ENCODE measurements around the gene TAF1A.
A peak's percentile ranks its signal among the peaks of the same experiment; 100 is the strongest.

TAF1A gene

DNA sequence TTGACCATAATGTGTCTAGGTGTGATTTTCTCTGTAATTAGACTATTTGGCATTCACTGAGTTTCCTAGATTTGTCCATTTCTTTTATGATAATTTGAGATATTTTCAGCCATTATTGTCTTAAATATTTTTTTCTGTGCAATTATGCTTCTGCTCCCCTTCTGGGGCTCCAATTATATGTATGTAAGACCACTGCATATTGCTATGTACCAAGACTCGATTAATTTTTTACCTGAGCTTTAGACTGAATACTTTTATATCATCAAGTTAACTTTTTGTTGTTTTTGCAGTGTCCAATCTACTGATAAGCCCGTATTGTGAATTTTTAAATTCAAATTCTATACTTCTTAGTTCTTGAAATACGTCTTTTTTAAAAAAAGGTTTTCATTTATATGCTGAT lies 5.1 kb upstream of the TAF1A start:
- DNase-seq, result no peak

DNA sequence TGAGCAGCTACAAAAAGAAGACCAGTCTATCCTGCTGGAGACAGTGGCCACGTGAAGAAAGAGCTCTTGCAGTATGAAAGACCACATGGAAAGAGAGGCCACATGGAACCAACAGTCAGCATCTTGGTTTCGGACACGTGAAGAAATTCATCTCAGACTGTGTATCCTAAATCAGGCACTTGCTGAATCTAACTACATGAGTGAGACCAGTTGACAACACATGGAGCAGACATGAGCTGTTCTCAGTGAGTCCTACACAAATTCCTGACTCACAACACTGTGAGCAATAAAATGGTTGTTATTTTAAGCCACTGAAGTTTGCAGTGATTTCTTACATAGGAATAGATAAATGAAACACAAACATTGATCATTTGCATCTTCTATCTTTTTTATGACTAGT lies 2.4 kb upstream of the TAF1A start:
- no peak for DNase-seq

DNA sequence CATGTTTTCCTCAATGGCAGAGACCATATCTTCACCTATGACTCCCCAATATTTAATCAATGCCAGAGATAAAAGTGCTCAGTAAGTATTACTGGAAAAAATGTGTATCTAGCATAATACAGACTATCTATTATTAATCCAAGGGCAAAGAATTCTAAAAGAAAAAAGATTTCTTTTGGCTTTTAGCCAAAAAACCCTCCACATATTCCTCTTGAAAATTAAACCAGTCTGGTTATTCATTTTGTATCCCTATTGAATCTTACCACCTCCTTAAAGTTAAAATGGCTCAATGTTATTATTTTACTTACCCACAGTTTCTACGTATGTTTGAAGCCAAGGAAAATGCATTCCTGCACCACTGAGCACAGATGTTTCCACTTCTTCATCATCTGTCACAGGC lies 1.6 kb downstream of the TAF1A start:
- DNase-seq, result no peak

DNA sequence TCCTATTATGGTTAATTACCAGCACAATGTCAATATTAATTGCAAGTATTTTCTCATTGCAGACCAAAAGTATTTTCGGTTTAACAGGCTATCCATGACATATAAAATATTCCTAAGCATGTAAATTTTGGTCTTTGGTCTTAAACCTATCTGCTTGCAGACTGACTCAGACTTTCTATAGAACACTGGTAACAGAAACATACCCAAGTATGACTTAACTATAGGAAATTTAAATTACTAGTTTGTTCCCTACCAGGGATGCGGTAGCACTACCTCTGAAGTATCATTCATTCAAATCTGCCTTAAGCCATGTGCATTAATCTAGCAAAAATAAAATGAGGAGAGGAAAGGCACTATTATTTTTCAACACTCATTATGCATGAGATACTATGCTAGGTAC lies 2.9 kb downstream of the TAF1A start:
- no peak for DNase-seq

DNA sequence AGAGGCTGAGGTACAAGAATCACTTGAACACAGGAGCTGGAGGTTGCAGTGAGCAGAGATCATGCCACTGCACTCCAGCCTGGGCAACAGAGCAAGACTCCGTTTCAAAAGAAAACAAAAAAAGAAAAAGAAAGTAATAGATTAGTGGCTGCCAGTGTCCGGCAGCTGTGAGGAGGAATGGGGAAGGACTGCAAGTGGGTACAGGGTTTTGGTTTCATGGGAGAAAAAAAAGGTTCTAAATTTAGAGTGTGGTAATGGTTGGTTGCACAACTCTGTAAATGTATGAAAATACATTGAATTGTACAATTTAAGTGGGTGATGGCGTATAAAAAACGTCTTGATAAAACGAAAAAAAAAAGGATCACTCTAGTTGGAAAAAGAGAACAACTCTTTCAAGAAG lies 6.7 kb downstream of the TAF1A start:
- no peak for DNase-seq

DNA sequence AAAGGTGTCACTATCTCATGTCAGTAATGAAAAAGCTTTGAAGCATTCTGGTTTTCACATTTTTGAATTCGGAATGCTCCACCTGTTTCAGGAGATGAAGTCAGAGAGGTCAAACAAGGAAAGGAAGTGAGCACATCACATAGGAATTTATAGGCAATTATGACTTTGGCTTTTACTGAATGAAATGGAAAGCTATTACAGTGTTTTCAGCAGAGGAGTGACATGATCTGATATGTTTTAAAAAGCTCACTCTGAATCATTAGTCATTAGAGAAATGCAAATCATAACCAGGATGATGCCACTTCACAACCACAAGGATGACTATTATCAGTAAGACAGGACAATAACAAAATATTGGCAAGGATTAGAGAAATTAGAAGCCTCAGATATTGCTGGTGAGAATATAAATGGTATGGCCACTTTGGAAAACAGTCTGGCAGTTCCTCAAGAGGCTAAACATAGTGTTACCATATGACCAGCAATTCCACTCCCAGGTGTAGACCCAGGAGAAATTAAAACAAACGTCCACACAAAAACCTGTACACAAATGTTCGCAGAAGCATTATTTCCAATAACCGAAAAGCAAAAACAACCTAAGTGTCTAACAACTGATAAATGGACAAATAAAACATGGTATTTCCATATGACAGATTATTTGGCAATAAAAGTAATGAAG lies 7.5 kb downstream of the TAF1A start:
- no peak for DNase-seq

DNA sequence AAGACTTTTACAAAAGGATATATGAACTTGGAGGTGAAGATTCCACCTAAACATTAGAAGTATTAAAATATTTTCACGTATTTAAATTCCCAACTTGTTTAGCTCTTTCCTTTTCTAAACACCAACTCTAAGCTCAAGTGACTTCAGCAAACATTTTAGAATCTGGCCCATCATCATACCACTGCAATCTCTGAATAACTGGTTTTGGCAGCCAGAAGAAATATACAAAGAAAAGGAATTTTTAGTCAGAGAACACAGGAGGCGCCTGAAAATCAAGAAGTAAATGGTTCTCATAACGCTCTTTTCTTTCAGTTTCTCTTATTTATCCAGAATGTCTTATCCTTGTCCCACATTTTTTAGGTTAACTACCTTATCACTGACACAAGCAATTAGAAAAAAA lies 10.4 kb downstream of the TAF1A start:
- no peak for DNase-seq

DNA sequence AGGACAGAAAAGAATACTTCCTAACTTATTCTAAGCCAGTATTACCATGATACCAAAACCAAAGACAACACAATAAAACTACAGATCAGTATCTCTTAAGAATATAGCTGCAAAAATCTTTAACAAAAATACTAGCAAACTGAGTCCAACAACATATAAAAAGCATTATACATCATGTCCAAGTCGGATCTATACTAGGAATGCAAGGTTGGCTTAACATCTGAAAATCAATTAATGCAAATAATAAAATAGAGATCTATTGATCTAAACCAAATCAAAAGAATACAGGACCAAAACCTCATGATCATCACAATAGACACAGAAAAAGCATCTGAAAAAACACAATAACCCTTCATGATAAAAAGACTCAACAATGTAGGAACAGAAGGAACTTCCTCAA lies 18.9 kb downstream of the TAF1A start:
- no peak for DNase-seq

DNA sequence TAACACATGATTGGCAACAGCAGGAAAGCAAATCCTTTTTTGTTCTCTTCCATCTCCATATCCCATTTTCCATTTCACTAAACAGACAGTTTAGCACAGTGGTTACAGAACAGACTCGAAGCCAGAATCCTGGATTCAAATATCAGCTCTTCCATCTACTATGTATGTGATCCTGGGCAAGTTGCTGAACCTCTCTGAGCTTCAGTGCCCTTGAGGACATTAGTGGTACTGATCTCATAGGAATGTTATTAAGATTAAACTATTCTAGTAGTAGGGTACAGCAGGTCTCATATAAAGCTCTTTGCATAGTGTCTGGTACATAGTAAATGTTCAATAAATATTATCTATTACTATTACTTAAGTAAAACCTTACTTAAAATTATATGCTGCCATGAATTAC lies 28.1 kb downstream of the TAF1A start:
- DNase-seq, result no peak

DNA sequence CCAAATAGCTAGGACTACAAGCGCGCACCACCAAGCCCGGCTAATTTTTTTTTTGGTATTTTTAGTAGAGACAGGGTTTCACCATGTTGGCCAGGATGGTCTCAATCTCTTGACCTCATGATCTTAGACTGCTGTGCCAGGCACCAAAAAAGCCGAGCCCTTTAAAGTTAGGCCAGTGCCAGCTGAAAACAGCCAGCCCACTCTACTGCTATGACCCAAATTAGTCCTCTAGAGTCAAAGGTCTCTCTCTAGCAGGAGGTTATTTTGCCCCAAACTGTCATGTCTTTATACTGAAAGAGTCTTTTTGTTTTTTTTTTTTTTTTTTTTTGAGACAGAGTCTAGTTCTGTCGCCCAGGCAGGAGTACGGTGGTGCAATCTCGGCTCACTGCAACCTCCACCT lies 32.2 kb downstream of the TAF1A start:
- DNase-seq, result no peak

DNA sequence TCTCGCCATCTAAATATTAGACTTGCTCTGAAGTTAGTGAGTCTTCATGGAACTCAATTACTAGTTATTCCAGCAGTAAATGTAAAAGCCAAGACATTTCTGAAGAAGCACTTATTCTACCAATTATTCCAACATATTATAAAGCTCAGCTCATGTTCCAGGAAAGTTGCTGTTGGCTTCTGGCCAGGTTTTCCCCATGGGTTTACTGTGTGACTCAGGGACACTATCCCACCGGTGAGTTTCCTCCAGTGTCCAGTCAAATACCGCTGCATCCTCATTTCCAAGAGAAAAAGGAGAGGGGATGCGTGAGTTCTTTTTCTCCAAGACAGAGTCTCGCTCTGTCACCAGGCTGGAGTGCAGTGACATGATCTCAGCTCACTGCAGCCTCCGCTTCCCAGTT lies 32.6 kb downstream of the TAF1A start:
- no peak for DNase-seq

DNA sequence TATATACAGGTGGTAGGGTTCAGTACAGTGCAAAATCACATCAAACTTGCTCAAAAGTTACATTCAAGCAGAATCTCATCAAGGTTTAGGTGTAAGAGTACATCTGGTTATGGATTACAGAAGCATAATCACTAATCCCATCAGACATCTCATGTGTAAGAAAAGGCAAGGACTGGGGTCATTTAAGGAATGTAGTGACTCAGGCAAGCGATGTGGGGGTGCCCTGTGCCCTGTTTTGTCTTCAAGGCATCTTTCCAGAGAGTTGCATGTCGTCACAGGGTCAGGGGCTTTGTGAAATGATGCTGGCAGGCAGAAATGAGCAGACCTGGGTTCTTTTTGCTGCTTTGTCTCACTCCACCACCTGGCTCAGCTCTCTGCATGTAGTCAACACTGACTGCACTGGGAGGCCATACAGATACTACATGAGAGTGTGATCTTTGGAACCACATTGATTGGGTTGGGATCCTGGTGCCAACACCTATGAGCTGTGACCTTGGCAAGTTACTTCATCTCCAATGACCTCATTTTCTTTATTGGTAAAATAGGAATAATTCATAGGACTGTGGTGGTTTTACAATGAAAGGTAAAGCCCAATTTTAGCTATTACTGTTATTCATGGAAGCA lies 33.6 kb downstream of the TAF1A start:
- DNase-seq, result no peak

DNA sequence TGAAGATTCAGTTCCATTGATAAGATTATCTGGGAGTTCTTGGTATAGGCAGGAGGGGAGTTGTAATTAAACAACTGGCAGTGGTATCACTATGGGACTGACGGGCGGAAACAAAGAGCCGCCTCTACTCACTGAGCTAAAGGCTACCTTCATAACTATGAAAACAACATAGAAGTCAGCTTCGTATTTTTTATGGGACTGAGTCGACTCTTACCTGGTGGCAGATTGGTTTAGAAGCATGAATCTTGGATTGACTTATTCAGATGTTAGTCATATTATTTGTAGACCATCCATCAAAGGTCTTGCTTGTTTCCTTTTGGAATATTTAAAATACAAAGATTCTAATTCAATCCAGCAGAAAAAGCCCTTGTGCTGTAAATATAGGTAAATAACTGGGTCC lies 35.6 kb downstream of the TAF1A start:
- DNase-seq, result no peak

DNA sequence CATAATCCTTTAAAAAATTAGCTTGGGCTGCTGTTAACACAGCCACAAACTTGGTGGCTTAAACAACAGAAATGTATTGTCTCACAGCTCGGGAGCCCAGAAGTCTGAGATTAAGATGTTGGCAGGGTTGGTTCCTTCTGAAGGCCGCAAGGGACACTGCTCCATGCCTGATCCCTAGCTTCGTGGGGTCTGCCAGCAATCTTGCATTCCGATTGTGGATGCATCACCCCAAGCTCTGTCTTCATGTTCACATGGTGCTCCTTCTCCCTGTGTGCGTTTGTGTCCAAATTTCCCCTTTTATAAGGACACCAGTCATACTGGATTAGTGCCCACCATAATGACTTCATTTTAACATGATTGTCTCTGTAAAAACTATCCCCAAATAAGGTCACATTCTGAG lies 36.9 kb downstream of the TAF1A start:
- DNase-seq, result no peak

DNA sequence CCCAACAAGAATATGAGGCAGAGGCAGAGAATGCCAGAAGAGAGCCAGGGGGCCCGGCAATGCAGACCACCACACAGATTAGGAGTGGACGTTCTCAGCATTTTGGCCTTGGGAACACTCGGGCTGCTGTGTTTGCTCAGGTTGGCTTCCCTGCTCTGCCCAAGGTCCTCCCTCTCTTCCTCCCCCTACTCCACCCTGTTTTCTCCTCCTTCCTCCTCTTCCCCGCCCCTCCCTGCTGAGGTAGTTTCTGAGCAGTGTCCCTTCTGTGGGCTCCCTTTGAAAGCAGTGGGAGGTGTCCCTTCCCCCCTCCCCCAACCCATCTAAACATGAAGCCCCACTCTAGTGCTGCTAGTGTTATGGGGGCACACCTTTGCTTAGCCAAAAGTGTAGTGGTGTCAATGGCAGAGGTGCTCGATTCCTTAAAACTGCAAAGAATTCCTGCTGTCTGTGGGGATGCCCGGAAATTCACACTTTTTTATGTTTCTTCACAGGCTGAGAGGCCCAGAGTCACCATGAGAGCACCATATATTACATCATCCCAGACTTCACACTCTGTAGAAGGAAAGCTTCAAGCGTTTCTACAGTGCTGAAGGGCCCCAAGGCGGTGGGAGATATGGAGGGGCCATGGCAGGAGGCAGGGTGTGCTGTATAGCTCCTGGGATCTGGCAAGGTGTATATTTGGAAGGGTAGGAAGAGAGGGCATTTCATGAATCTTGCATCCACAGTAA lies 41.6 kb downstream of the TAF1A start, which contains the start of gene HHIPL2:
TSS of gene HHIPL2 (minus strand) at position 161 of the 728 bp plus-strand sequence. CDS start at position 101, 60 bp downstream.
- DNase-seq, result no peak

DNA sequence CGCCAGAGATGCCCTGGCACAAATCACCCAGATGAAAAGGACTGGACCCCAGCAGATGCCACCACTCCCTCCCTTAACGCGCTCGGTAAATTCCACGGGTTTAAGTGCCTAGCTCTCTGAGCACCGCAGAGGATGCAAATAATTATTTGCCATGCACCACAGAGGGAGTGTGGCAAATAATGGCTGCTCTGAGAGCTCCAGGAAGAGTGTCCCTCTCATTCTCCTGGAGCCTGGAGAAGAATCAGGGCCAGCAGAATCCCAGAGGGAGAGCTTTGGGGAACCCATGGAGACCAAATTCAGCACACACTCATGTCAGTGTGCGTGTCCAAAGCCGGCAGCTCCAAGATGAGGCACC lies 42.5 kb downstream of the TAF1A start:
- DNase-seq, result no peak

DNA sequence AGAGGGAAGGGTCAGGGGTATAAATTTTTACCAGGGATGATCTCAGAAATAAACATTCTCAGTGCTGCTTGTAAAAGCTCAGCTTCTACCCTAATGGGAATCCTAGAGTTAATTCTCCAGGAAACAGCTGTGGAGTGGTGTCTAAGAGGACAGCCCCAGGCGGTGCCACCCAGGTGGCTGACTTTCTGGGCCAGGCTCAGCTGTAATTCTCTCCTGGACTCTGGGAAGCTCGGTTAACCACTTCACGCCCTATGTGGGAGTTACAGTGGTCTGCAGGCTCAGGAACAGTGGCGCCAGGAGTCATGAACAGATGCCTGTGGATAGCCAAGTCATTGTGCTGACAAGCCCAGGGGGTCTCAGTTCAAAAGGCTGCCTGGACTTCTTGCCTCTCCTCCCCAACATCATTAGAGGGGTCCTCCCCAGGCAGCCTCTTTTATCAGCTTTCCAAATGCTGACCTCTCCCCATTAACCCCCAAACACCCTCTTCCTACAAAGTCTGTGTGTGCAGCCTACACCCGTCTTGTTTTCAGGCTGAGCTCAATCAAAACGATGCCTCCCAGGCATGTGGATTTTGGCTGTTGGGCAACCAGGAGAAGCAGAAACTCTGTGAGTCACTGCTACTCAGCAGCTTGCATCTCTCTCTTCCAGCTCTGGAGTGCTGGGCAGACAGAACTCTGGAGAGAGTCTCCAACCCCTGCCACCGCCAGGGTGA lies 43.0 kb downstream of the TAF1A start:
- peak; percentile 15 for DNase-seq

DNA sequence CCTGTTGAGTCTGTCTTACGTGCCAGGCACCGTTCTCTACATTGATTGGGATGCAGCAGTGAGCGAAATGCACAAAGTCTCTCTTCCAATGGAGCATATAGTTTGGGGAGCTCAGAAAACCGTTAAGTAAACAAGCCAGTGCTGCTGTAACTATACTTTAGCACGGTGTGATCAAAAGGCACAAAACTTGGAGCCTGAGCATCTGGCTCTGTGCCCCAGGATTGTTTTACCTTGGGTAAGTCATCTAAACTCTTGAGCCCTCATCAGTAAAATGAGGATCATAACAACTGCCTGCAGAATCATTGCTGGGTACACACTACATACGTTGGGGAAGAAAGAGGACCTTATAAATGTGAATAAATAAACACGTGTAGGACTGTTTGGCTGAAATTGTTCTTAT lies 43.6 kb downstream of the TAF1A start:
- no peak for DNase-seq

DNA sequence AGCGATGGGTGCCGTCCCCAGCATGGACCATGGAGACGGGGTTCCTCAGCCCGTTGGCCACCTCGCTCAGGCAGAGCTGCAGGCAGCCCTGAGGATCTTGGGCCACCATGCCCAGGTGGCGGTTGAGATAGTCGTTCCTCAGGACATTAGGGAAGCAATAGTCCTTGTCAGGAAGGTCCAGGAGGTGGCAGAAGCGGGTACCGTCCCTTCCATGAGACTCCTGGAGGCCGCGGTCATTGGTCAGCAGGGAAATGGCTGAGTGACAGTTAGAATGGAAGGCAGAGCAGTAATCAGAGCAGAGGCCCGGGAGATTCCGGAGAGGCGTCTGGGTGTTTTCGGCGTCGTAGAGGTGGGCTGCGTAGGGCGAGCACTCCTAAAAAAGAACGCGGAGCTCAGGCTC lies 45.9 kb downstream of the TAF1A start:
- DNase-seq, result no peak

DNA sequence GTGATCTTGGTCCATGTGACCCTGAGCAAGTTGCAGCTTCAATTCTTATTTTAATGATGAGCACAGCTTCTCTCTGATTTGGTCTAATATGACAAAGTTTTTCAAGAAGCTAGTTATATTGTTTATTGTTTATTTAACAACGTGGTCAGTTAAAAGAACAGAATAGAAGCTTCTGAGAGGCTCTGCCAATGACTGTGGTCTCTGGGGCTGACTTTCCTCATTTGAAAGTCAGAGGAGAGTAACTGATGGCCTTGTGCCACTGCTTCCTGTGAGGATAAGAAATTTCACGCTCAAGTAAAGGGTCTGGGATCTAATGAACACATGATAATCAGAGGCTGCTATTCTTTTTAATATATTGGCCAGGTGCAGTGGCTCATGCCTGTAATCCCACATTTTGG lies 49.1 kb downstream of the TAF1A start:
- no peak for DNase-seq

DNA sequence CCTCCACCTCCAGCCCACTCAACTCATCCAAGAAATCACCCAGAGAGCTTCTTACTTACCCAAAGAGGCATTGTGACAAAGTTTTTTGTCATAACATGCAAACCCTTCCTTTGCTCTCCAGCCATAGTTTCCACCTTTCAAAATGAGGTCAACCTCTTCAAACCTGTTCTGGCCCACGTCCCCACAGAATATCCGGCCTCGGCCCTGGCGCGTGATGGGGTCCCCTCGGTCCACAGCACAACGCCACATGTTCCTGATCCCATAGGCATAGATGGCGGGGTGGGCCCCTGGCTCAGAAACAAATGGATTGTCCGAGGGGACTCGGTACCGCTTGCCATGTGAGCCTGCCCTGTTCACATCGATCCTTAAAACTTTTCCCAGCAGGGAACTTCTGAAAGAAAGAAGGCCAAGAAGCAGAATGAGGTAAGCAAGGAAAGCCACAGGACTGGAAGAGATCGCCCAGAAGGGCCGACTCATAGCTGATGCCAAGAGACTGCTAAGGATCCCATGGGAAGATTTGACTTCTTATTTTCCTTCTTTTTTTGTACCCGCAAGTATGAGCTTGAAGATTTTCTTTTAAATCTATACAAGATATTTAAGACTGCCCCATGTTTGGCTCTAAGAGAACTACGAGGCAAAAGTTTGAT lies 49.7 kb downstream of the TAF1A start:
- no peak for DNase-seq

DNA sequence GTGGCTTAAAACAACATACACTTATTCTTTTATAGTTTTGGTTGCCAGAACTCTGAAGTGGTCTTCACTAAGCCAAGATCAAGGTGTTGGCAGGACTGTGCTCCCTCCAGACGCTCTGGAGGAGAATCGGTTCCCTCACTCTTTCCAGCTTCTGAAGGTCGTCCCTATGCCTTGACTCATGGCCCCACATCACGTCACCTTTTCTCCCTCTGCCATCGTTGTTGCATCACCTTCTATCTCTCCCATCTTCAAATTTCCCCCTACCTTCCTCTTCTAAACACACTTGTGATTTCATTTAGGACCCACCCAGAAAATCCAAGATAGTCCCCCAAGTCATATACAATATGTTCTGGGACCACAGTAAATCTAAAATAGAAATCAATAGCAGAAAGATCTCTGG lies 54.3 kb downstream of the TAF1A start:
- DNase-seq, result no peak

DNA sequence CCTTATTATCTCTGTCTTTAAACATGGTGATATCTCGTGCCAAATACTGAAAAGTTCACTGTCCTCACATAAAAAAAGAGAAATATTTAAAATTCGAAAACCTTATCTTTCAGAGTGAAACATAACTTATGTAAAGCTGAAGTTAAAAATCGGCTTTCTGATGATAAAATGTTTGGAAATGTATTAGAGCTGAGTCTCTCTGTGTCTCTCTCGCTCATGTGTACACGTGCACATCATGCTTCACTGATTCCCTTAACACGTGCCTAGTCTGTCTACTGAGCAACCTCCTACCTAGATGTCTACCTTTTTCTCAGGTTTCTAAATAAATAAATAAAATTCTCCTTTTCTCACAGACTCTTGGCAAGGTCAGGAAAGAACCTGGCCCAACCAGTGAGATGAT lies 58.9 kb downstream of the TAF1A start:
- DNase-seq, result no peak
